B cell (primary cell): ENCODE results near the gene ACVR1.

ENCODE experiments used
- CTCF ChIP-seq: fragments of 200-600 bp; IDR thresholded peaks from one replicate; pipeline ENCODE4 v1.8.0; 2022; ENCODE audit warnings: antibody characterized with exemption, mild to moderate bottlenecking
- EZH2 ChIP-seq: IDR thresholded peaks from 2 replicates; pipeline ENCODE4 v1.6.1; 2012; ENCODE audit warnings: borderline replicate concordance, low read depth, mild to moderate bottlenecking, moderate library complexity, low read length; ENCODE audit not compliant: insufficient read depth, poor library complexity, severe bottlenecking

GRCh38 chr2:157833721-157834120 is 42.4 kb downstream of the ACVR1 start:
- TF ChIP-seq CTCF (no peak), EZH2 (no peak)
